Kidney (tissue), 14 donors: ENCODE measurements around the gene RAPGEF4. TPM values are rescaled to one million over a fixed set of nuclear protein-coding genes. Genes with fewer than 3 reads are reported as not detected.

Experiments used
- DNase-seq, 5 donors: peaks; one replicate each; pipeline ENCODE4 v3.0.0-alpha.2; 2013 to 2020
- FAIRE-seq: peaks from 2 replicates; lab custom pipeline; 2012; peaks lifted over from hg19 to GRCh38; lab: Jason Lieb, UNC
- H3K27ac ChIP-seq, 2 donors: one replicate each; pipeline ENCODE4 v1.7.0; 2013; ENCODE audit warnings: low read depth in 2 of 2, low read length in 2 of 2, inconsistent platforms in 1 of 2
- H3K27me3 ChIP-seq: one replicate; pipeline ENCODE4 v1.7.1; 2013; ENCODE audit warnings: low read length, inconsistent platforms; ENCODE audit not compliant: control insufficient read depth, insufficient read depth
- H3K36me3 ChIP-seq, 3 donors: one replicate each; pipeline versions ENCODE4 v1.7.0 to v1.7.1; 2013; ENCODE audit warnings: low read length in 3 of 3, control low read depth in 1 of 3, inconsistent platforms in 1 of 3; ENCODE audit not compliant: insufficient read depth in 3 of 3, control insufficient read depth in 2 of 3
- H3K4me1 ChIP-seq, 3 donors: one replicate each; pipeline versions ENCODE4 v1.7.0 to v1.7.1; 2013; ENCODE audit warnings: low read length in 3 of 3, inconsistent platforms in 1 of 3, low read depth in 1 of 3; ENCODE audit not compliant: control insufficient read depth in 2 of 3, insufficient read depth in 2 of 3
- H3K4me3 ChIP-seq, 3 donors: one replicate each; pipeline versions ENCODE4 v1.7.0 to v1.8.1; 2013; ENCODE audit warnings: low read length in 3 of 3, control low read depth in 1 of 3, inconsistent platforms in 1 of 3
- H3K9ac ChIP-seq, 3 donors: one replicate each; pipeline versions ENCODE4 v1.7.0 to v1.7.1; 2013; ENCODE audit warnings: low read length in 3 of 3, control low read depth in 1 of 3, inconsistent platforms in 1 of 3
- H3K9me3 ChIP-seq, 3 donors: one replicate each; pipeline versions ENCODE4 v1.7.0 to v1.7.1; 2013; ENCODE audit warnings: low read length in 3 of 3, control low read depth in 1 of 3, inconsistent platforms in 1 of 3; ENCODE audit not compliant: control insufficient read depth in 2 of 3, insufficient read depth in 1 of 3
- CTCF ChIP-seq: IDR thresholded peaks from 3 replicates; pipeline ENCODE4 v1.5.1; 2012; ENCODE audit warnings: mild to moderate bottlenecking, moderate library complexity, borderline replicate concordance; ENCODE audit not compliant: insufficient read depth; ENCODE audit errors: extremely low read depth
- intact Hi-C: fragments of 100-400 bp; cut with DNase I; formaldehyde crosslinking; loops from one replicate; pipeline ENCODE4 v1.11.1; 2022
- polyA plus RNA-seq: library from polyadenylated mRNA; stranded (reverse); fragments of 350-450 nt; fragmentation: Illumina TruSeq; extraction: RNeasy Lipid Tissue Mini Kit (QIAGEN cat#74804); gene quantifications from one replicate; pipeline ENCODE4 v1.2.3, GENCODE V29; 2014; ENCODE audit warnings: low read depth, low replicate concordance; ENCODE audit not compliant: insufficient read depth
- total RNA-seq: library from RNA; stranded (reverse); fragmentation: NEBNext Ultra II Directional; extraction: Animal tissue kit (Norgen Biotek cat#: 25700); gene quantifications from one replicate; pipeline ENCODE4 v1.2.1, GENCODE V29; 2021
- donor health status: control.
- donor health status: control.
- donor health status: control.
- donor health status: control.
- donor health status: control.
- donor health status: DM: yes; HTN: yes; CAD: no.
- donor health status: Normal renal cell carcinoma (clear cell type).

The RAPGEF4 gene
- total and polyA plus RNA-seq, 2 donors from 2014 or later, result 3.8 to 13.6 TPM

- FAIRE-seq, result no peak
- Histone ChIP-seq H3K27me3 (no peaks in the 10 kb centered on the region), H3K27ac (no peak overlapping the region), H3K9me3 (no peaks in the 10 kb centered on the region), H3K4me1 (no peaks in the 10 kb centered on the region), H3K4me3 (no peak overlapping the region), H3K36me3 (no peaks in the 10 kb centered on the region), H3K9ac (no peak overlapping the region)
- no peak for DNase-seq
- intact Hi-C loops, result no loop called here
- no peak for TF ChIP-seq CTCF
Measured at GRCh38 chr2:173019755-173020154, 284.1 kb downstream of the RAPGEF4 start.

GRCh38 chr2:173021939-173022371 lies 286.3 kb downstream of the RAPGEF4 start:
- intact Hi-C loops, result no loop called here
- TF ChIP-seq CTCF, result no peak
- Histone ChIP-seq H3K9me3 (no peaks in the 10 kb centered on the region), H3K4me1 (no peaks in the 10 kb centered on the region), H3K36me3 (no peaks in the 10 kb centered on the region), H3K27me3 (no peaks in the 10 kb centered on the region), H3K4me3 (no peak overlapping the region), H3K27ac (no peak overlapping the region), H3K9ac (no peak overlapping the region)
- DNase-seq, result no peak
- no peak for FAIRE-seq

GRCh38 chr2:173023718-173024117 lies 288.1 kb downstream of the RAPGEF4 start:
- TF ChIP-seq CTCF, result no peak
- DNase-seq (no peak), FAIRE-seq (no peak)
- Histone ChIP-seq H3K9me3 (no peaks in the 10 kb centered on the region), H3K27ac (no peak overlapping the region), H3K27me3 (no peaks in the 10 kb centered on the region), H3K36me3 (no peaks in the 10 kb centered on the region), H3K9ac (no peak overlapping the region), H3K4me3 (no peak overlapping the region), H3K4me1 (no peaks in the 10 kb centered on the region)
- intact Hi-C loops, result no loop called here

GRCh38 chr2:173026479-173026878 lies 290.8 kb downstream of the RAPGEF4 start:
- Histone ChIP-seq H3K27ac (no peak overlapping the region), H3K9ac (no peak overlapping the region), H3K4me1 (no peaks in the 10 kb centered on the region), H3K36me3 (no peaks in the 10 kb centered on the region), H3K4me3 (no peak overlapping the region), H3K27me3 (no peaks in the 10 kb centered on the region), H3K9me3 (no peaks in the 10 kb centered on the region)
- intact Hi-C loops, result loop anchor here (5.0 kb wide), 1 partner anchor 186 kb away; no protein-coding TSS in a partner anchor
- FAIRE-seq, result no peak
- no peak for TF ChIP-seq CTCF
- DNase-seq, result no peak
